Muscle layer of colon (tissue), 2 donors: Measurements from ENCODE around the gene AKNAD1.
"Not testable (repeated sequence)": the region's sequence is repeated elsewhere in the genome, so short reads cannot be mapped to it uniquely, and the experiment has no call there.

Experiments used
- H3K27ac ChIP-seq: one replicate; pipeline ENCODE4 v1.7.0; 2013; ENCODE audit warnings: low read depth, mild to moderate bottlenecking, low read length, moderate library complexity
- H3K27me3 ChIP-seq, 2 donors: one replicate each; pipeline ENCODE4 v1.7.0; 2013; ENCODE audit warnings: low read length in 2 of 2, mild to moderate bottlenecking in 2 of 2; ENCODE audit not compliant: insufficient read depth in 2 of 2, control insufficient read depth in 1 of 2
- H3K36me3 ChIP-seq: one replicate; pipeline ENCODE4 v1.7.0; 2013; ENCODE audit warnings: mild to moderate bottlenecking, low read length; ENCODE audit not compliant: insufficient read depth
- H3K4me1 ChIP-seq: one replicate; pipeline ENCODE4 v1.7.0; 2013; ENCODE audit warnings: mild to moderate bottlenecking, low read length; ENCODE audit not compliant: insufficient read depth
- H3K4me3 ChIP-seq, 2 donors: one replicate each; pipeline ENCODE4 v1.7.0; 2013; ENCODE audit warnings: low read length in 2 of 2, low read depth in 1 of 2, mild to moderate bottlenecking in 1 of 2, moderate library complexity in 1 of 2
- H3K9ac ChIP-seq: one replicate; pipeline ENCODE4 v1.7.0; 2013; ENCODE audit warnings: low read length
- H3K9me3 ChIP-seq: one replicate; pipeline ENCODE4 v1.7.0; 2013; ENCODE audit warnings: mild to moderate bottlenecking, low read length
- donor health status: abdominal sarcoma.
- donor health status: Adenocarcinoma of cecum.

Gene AKNAD1

GRCh38 chr1:108856994-108857393 is at the start of gene AKNAD1:
TSS of gene AKNAD1 (minus strand) at chr1:108857094. CDS start at chr1:108852664, 4,430 bp downstream.
- no peak within 1 kb of the TSS for H3K27ac ChIP-seq
- no peak within 1 kb of the TSS for H3K9ac ChIP-seq
- no peak within 1 kb of the TSS for H3K4me3 ChIP-seq
- H3K27me3 ChIP-seq = no peaks in the 10 kb centered on the region
- no peaks in the 10 kb centered on the region for H3K9me3 ChIP-seq
- no peaks in the 10 kb centered on the region for H3K36me3 ChIP-seq
- peaks cover 17% of the 10 kb centered on the region for H3K4me1 ChIP-seq

- Histone ChIP-seq H3K9ac (no peak overlapping the region), H3K36me3 (peaks cover 53% of the 10 kb centered on the region), H3K27ac (no peak overlapping the region)
Measured at GRCh38 chr1:108901106-108901505, 44.2 kb upstream of the AKNAD1 start.

DNA sequence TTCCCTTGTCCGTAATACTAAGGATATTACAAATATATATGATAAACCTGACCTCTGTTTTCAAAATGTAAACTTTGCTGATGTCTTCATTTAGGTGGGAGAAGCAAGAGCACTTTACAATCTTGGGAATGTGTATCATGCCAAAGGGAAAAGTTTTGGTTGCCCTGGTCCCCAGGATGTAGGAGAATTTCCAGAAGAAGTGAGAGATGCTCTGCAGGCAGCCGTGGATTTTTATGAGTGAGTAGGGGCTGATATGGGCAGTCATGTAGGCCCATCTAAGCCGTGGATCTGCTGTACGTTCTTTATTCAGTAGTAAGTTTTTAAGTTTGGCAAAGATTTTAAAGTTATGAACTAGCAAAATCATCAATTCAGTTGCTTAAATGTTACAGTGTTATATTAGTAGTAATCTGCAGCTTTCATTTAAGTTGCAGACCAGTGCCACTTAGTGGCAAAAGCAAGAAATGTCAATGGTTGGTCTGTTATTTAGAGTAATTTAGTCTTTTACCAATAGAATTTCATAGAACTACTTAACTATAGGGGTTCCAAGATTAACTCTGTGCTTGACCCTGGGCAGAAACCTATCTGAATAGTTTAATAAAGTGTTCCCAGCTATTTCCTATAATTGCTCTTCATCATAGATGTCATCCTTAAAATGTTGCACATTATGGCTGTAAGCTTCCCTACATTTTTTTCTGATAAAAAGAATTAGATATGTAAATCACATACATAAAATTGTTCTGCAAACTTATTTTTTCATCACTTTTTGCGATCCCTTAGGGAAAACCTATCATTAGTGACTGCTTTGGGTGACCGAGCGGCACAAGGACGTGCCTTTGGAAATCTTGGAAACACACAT is 41.2 kb upstream of the AKNAD1 start:
- Histone ChIP-seq H3K9me3 (no peaks in the 10 kb centered on the region), H3K27me3 (no peaks in the 10 kb centered on the region), H3K4me1 (peaks cover 26% of the 10 kb centered on the region), H3K4me3 (no peak overlapping the region), H3K27ac (peak overlapping the region; percentile 31), H3K36me3 (peaks cover 38% of the 10 kb centered on the region), H3K9ac (no peak overlapping the region)

More at GRCh38 chr1:108901106-108901505, 44.2 kb upstream of the AKNAD1 start:
- H3K27me3 ChIP-seq = no peaks in the 10 kb centered on the region
- no peaks in the 10 kb centered on the region for H3K9me3 ChIP-seq
- no peak overlapping the region for H3K4me3 ChIP-seq
- H3K4me1 ChIP-seq = peaks cover 16% of the 10 kb centered on the region

DNA sequence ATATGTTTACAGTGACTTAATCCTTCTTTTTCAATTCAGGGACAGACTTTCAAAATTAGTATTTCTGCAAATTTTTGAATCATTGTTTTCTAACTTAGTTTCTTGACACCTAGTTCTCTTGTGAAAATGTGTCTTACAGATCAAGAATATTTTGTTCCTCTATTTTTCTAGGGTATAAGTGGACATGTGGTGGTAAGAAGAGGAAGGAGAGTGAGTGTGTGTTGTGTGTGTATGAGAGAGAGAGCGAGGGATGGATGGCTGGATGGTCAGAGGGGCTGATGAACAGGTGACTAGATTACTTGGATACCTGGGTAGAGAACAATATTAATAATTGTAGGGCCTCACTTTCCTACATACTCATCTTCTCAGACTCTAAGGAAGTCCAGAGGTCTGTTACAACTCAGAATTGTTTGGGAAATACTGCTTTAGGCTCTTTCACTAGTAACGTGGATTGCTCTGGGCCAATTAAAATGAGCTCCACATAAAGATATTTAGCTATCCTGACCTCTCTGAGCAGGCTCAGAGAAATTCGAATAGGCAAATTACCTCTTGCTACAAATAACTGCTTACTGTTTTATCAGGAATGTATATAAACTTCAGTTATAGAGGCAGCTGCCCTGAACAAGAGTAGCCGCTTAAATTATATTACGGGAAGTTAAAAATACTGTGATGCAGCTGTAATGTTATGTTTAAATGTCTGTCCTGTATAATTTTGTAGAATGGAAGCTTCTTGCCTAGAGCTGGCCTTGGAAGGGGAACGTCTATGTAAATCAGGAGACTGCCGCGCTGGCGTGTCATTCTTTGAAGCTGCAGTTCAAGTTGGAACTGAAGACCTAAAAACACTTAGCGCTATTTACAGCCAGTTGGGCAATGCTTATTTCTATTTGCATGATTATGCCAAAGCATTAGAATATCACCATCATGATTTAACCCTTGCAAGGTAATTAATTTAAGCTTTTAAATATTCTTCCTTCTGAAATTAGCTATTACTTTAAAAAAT is 39.6 kb upstream of the AKNAD1 start:
- H3K4me3 ChIP-seq = no peak overlapping the region
- H3K36me3 ChIP-seq = peaks cover 25% of the 10 kb centered on the region
- H3K27me3 ChIP-seq = no peaks in the 10 kb centered on the region
- peak overlapping the region; percentile 36 for H3K27ac ChIP-seq
- H3K9me3 ChIP-seq = no peaks in the 10 kb centered on the region
- H3K9ac ChIP-seq = no peak overlapping the region
- peaks cover 36% of the 10 kb centered on the region for H3K4me1 ChIP-seq

DNA sequence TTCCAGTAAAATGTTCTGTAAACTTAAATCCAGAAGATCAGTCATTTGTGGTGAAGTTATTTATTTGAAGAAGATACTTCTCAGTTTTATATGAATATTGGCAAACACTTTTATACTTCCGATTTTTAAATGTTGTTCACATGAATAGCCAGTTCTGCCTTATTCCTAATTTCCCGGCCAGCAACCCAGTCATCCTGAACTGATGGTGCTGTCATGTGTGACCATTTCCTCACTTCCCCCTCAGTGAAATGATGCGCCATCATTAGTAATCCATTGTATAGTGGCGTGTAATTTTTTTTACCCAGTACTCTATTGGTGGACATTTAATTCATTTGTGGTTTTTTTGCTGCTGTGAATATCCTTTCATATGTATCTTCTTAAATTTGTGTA is 36.2 kb upstream of the AKNAD1 start:
- Histone ChIP-seq H3K36me3 (no peaks in the 10 kb centered on the region), H3K9ac (no peak overlapping the region), H3K4me1 (peaks cover 48% of the 10 kb centered on the region), H3K9me3 (no peaks in the 10 kb centered on the region), H3K27ac (no peak overlapping the region), H3K4me3 (no peak overlapping the region), H3K27me3 (no peaks in the 10 kb centered on the region)

GRCh38 chr1:108892356-108893140 is 35.7 kb upstream of the AKNAD1 start:
- H3K27me3 ChIP-seq = no peaks in the 10 kb centered on the region
- no peak overlapping the region for H3K27ac ChIP-seq
- H3K9ac ChIP-seq = no peak overlapping the region
- no peaks in the 10 kb centered on the region for H3K36me3 ChIP-seq
- H3K9me3 ChIP-seq = no peaks in the 10 kb centered on the region
- peaks cover 43% of the 10 kb centered on the region for H3K4me1 ChIP-seq
- no peak overlapping the region for H3K4me3 ChIP-seq

GRCh38 chr1:108889706-108890384 is 33.0 kb upstream of the AKNAD1 start:
- no peaks in the 10 kb centered on the region for H3K27me3 ChIP-seq
- no peak overlapping the region for H3K27ac ChIP-seq
- H3K36me3 ChIP-seq = no peaks in the 10 kb centered on the region
- peaks cover 23% of the 10 kb centered on the region for H3K4me1 ChIP-seq
- no peaks in the 10 kb centered on the region for H3K9me3 ChIP-seq
- H3K4me3 ChIP-seq = no peak overlapping the region
- no peak overlapping the region for H3K9ac ChIP-seq

DNA sequence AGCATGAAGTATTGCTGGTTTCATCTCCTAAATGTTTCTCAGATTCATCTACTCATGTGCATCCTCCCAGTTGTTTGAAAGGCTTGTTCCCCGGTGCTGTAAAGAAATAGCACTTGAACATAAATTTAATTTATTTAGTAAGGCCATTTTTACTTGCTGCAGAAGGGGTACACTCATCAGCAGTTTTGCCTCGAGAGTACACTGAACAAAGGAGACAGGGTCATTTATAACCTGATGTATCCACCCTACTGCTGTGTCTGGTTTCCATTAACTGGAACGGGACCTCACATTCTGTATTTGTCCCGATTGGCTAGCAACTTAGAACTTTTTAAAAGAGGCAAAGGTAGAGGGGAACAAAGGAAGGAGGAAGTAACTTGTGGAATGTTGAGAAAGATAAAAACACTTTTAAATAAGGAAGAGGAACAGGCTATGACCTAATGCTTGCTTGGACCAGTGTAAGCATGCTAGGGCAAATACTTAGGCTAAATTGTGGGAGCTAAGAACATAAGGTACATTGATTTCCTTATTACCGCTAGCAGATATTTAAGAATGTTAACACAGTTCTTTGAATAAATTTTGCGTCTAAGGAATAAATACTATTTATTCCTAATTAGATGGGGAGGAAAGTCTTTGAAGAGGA is 32.2 kb upstream of the AKNAD1 start:
- not testable (repeated sequence) for H3K36me3 ChIP-seq, H3K9ac ChIP-seq, H3K9me3 ChIP-seq, H3K4me3 ChIP-seq, H3K27me3 ChIP-seq, H3K27ac ChIP-seq
- peaks cover 23% of the 10 kb centered on the region for H3K4me1 ChIP-seq

GRCh38 chr1:108886292-108886691 is 29.4 kb upstream of the AKNAD1 start:
- no peaks in the 10 kb centered on the region for H3K27me3 ChIP-seq
- H3K27ac ChIP-seq = no peak overlapping the region
- H3K4me3 ChIP-seq = no peak overlapping the region
- H3K4me1 ChIP-seq = peaks cover 14% of the 10 kb centered on the region
- H3K9me3 ChIP-seq = no peaks in the 10 kb centered on the region
- no peaks in the 10 kb centered on the region for H3K36me3 ChIP-seq
- no peak overlapping the region for H3K9ac ChIP-seq

- Histone ChIP-seq H3K9me3 (no peaks in the 10 kb centered on the region), H3K4me1 (peaks cover 22% of the 10 kb centered on the region), H3K27ac (no peak overlapping the region), H3K27me3 (no peaks in the 10 kb centered on the region), H3K36me3 (no peaks in the 10 kb centered on the region), H3K4me3 (no peak overlapping the region), H3K9ac (no peak overlapping the region)
Measured at GRCh38 chr1:108884968-108885367, 28.1 kb upstream of the AKNAD1 start.
